Transverse colon (tissue), 4 donors: Measurements from ENCODE around the gene C8A. TPM values are rescaled to one million over a fixed set of nuclear protein-coding genes. Genes with fewer than 3 reads are reported as not detected.

Experiments
- DNase-seq: peaks from one replicate; pipeline ENCODE4 v3.0.0-alpha.2; 2019
- H3K27ac ChIP-seq, 4 donors: fragments of 200-600 bp; sonication (generic); 2 replicates each; pipeline ENCODE4 v1.5.1; 2016 to 2018; ENCODE audit warnings: inconsistent platforms in 4 of 4
- H3K27me3 ChIP-seq: fragments of 200-600 bp; sonication (generic); 2 replicates; pipeline ENCODE4 v1.5.1; 2017; ENCODE audit warnings: inconsistent platforms
- H3K36me3 ChIP-seq, 4 donors: fragments of 200-600 bp; sonication (generic); 2 replicates each; pipeline ENCODE4 v1.5.1; 2017 to 2019; ENCODE audit warnings: inconsistent platforms in 4 of 4
- H3K4me1 ChIP-seq, 4 donors: fragments of 200-600 bp; sonication (generic); 2 replicates each; pipeline ENCODE4 v1.5.1; 2017 to 2020; ENCODE audit warnings: inconsistent platforms in 4 of 4
- H3K4me3 ChIP-seq, 4 donors: fragments of 200-600 bp; sonication (generic); 1 replicate in 1 of 4; 2 replicates in 3 of 4; pipeline versions ENCODE4 v1.5.1 to v1.6.1; 2017 to 2019; ENCODE audit warnings: inconsistent platforms in 4 of 4
- H3K9me3 ChIP-seq, 2 donors: fragments of 200-600 bp; sonication (generic); 2 replicates each; pipeline ENCODE4 v1.5.1; 2017 to 2019; ENCODE audit warnings: inconsistent platforms in 2 of 2
- CTCF ChIP-seq, 5 experiments: fragments of 200-600 bp in 3 of 5; fragments of 450-650 bp in 2 of 5; sonication (generic) in 3 of 5; IDR thresholded peaks; 1 replicate in 2 of 5; 2 replicates in 3 of 5; pipeline ENCODE4 v1.5.1; 2016 to 2017; ENCODE audit warnings: antibody characterized with exemption in 5 of 5, inconsistent platforms in 3 of 5, mild to moderate bottlenecking in 2 of 5, moderate library complexity in 1 of 5
- EP300 ChIP-seq: sonication (generic); formaldehyde crosslinking; IDR thresholded peaks from one replicate; pipeline ENCODE4 v1.6.1; 2017; ENCODE audit warnings: antibody characterized with exemption, low read depth
- POLR2A ChIP-seq: fragments of 450-650 bp; IDR thresholded peaks from one replicate; pipeline ENCODE4 v1.6.1; 2016; ENCODE audit warnings: antibody characterized with exemption, mild to moderate bottlenecking, moderate library complexity
- POLR2AphosphoS5 ChIP-seq, 3 donors: sonication (generic); formaldehyde crosslinking; IDR thresholded peaks; one replicate each; pipeline ENCODE4 v1.6.1; 2016; ENCODE audit warnings: antibody characterized with exemption in 3 of 3
- WGBS, 2 donors: methylation state at CpG; one replicate each; pipeline ENCODE4 v1.1.5; 2018; ENCODE audit warnings: low coverage in 1 of 2; 5-methylcytosine and 5-hydroxymethylcytosine counted together
- in situ Hi-C, 4 donors: fragments of 200-750 bp; cut with MboI; loops; one replicate each; pipeline versions ENCODE4 v1.15.0 to v1.15.1; 2017; ENCODE audit warnings: low sequenced_read_pairs in 3 of 4, low pct_ligation_motif_present in 1 of 4, low pct_unique_long_range_greater_than_20kb in 1 of 4
- intact Hi-C: fragments of 100-400 bp; cut with DNase I; formaldehyde crosslinking; loops from one replicate; pipeline ENCODE4 v1.15.1; 2023; ENCODE audit warnings: low total_unique reads
- total RNA-seq, 4 donors: library from RNA; depleted of rRNA; stranded (reverse); fragments of >200 nt; gene quantifications; one replicate each; pipeline ENCODE4 v1.1.0, GENCODE V29; 2016

C8A gene
- total RNA-seq, 4 donors from 2014 or later = not detected

GRCh38 chr1:56814205-56814604, 40.4 kb upstream of the C8A start:
- in situ Hi-C loops = no loop called here

GRCh38 chr1:56816264-56816663, 38.3 kb upstream of the C8A start:
- Histone ChIP-seq H3K4me3 (no peak overlapping the region), H3K27me3 (no peaks in the 10 kb centered on the region), H3K4me1 (peaks cover 0 to 19% (median 8%) of the 10 kb centered on the region in 4 donors), H3K36me3 (no peaks in the 10 kb centered on the region), H3K27ac (no peak overlapping the region), H3K9me3 (no peaks in the 10 kb centered on the region)
- intact Hi-C loops (loop anchor here (10.0 kb wide), 1 partner anchor 1531 kb away; no protein-coding TSS in a partner anchor), in situ Hi-C loops (no loop called here)
- TF ChIP-seq POLR2A = no peak
- TF ChIP-seq EP300 = no peak
- TF ChIP-seq POLR2AphosphoS5 (IDR thresholded peaks at IDR 0.05) = no peak
- no peak for TF ChIP-seq CTCF (IDR thresholded peaks at IDR 0.05)
- WGBS, 2 donors = 87% methylated on average over 1 of the region's 1 CpG; no CpG with 5 or more reads in 1 of the 2 donors
- DNase-seq = no peak

More at GRCh38 chr1:56814205-56814604, 40.4 kb upstream of the C8A start:
- Histone ChIP-seq H3K4me3 (no peak overlapping the region), H3K4me1 (peaks cover 0 to 9% (median 4%) of the 10 kb centered on the region in 4 donors), H3K27me3 (no peaks in the 10 kb centered on the region), H3K27ac (no peak overlapping the region), H3K36me3 (no peaks in the 10 kb centered on the region), H3K9me3 (no peaks in the 10 kb centered on the region)
- TF ChIP-seq CTCF (IDR thresholded peaks at IDR 0.05) (no peak), POLR2A (no peak), EP300 (no peak), POLR2AphosphoS5 (IDR thresholded peaks at IDR 0.05) (no peak)
- intact Hi-C loops = loop anchor here (10.0 kb wide), 1 partner anchor 1529 kb away; no protein-coding TSS in a partner anchor
- DNase-seq = no peak
- WGBS, 2 donors = 82 to 89% methylated on average over 1 to 2 of the region's 2 CpGs

- in situ Hi-C loops = no loop called here
- TF ChIP-seq CTCF (IDR thresholded peaks at IDR 0.05) (no peak), POLR2A (no peak)
- no peak overlapping the region for H3K27ac ChIP-seq
- no peaks in the 10 kb centered on the region for H3K27me3 ChIP-seq
- no peaks in the 10 kb centered on the region for H3K36me3 ChIP-seq
- 63 to 75% methylated on average over 4 of the region's 4 CpGs for WGBS, 2 donors
- no peak overlapping the region for H3K4me3 ChIP-seq
- no peaks in the 10 kb centered on the region for H3K9me3 ChIP-seq
- DNase-seq = no peak
- H3K4me1 ChIP-seq = peaks cover 0 to 20% (median 9%) of the 10 kb centered on the region in 4 donors
- intact Hi-C loops = loop anchor here (10.0 kb wide), 1 partner anchor 1532 kb away; no protein-coding TSS in a partner anchor
Observed at GRCh38 chr1:56816909-56817308, 37.7 kb upstream of the C8A start.

GRCh38 chr1:56817716-56818463, 36.7 kb upstream of the C8A start:
- Histone ChIP-seq H3K4me3 (no peak overlapping the region), H3K27ac (no peak overlapping the region)
- WGBS, 2 donors = 69 to 70% methylated on average over 6 of the region's 6 CpGs

More at GRCh38 chr1:56817716-56818463, 36.7 kb upstream of the C8A start:
- Histone ChIP-seq H3K36me3 (no peaks in the 10 kb centered on the region), H3K27me3 (no peaks in the 10 kb centered on the region), H3K4me1 (peaks cover 0 to 20% (median 9%) of the 10 kb centered on the region in 4 donors), H3K9me3 (no peaks in the 10 kb centered on the region)
- no peak for TF ChIP-seq CTCF (IDR thresholded peaks at IDR 0.05)
- TF ChIP-seq POLR2A = no peak
- TF ChIP-seq EP300 = no peak
- no peak for TF ChIP-seq POLR2AphosphoS5 (IDR thresholded peaks at IDR 0.05)
- intact Hi-C loops (loop anchor here (10.0 kb wide), 1 partner anchor 1533 kb away; no protein-coding TSS in a partner anchor), in situ Hi-C loops (no loop called here)
- DNase-seq = no peak
